Neural cell (in vitro differentiated cells): Measurements from ENCODE around the gene IFI6.

Source experiments
- CTCF ChIP-seq: fragments of 450-650 bp; IDR thresholded peaks from 2 replicates; pipeline ENCODE4 v1.5.1; 2014; ENCODE audit warnings: antibody characterized with exemption, mild to moderate bottlenecking, moderate library complexity; ENCODE audit not compliant: poor library complexity, severe bottlenecking
- EP300 ChIP-seq: fragments of 450-650 bp; conservative IDR thresholded peaks from 2 replicates; pipeline ENCODE4 v1.6.1; 2014; ENCODE audit warnings: antibody characterized with exemption, mild to moderate bottlenecking, moderate library complexity; ENCODE audit not compliant: poor library complexity, severe bottlenecking
- EZH2 ChIP-seq: fragments of 200-600, 300-800 bp; shearing (Covaris generic), sonication (generic); IDR thresholded peaks from 2 replicates; pipeline ENCODE4 v1.6.1; 2014; ENCODE audit warnings: antibody characterized with exemption, low read length, borderline replicate concordance, mild to moderate bottlenecking; ENCODE audit not compliant: insufficient read depth, poor library complexity, severe bottlenecking
- MXI1 ChIP-seq: fragments of 450-650 bp; conservative IDR thresholded peaks from 2 replicates; pipeline ENCODE4 v1.6.1; 2014; ENCODE audit warnings: antibody characterized with exemption, mild to moderate bottlenecking; ENCODE audit not compliant: poor library complexity, severe bottlenecking
- POLR2AphosphoS5 ChIP-seq: IDR thresholded peaks from 2 replicates; pipeline ENCODE4 v1.6.1; 2012
- RAD21 ChIP-seq: fragments of 450-650 bp; conservative IDR thresholded peaks from 2 replicates; pipeline ENCODE4 v1.6.1; 2014; ENCODE audit warnings: antibody characterized with exemption, mild to moderate bottlenecking, moderate library complexity
- REST ChIP-seq: IDR thresholded peaks from 2 replicates; pipeline ENCODE4 v1.6.1; 2012; ENCODE audit warnings: borderline replicate concordance
- SMC3 ChIP-seq: fragments of 450-650 bp; conservative IDR thresholded peaks from 2 replicates; pipeline ENCODE4 v1.6.1; 2014; ENCODE audit warnings: antibody characterized with exemption, mild to moderate bottlenecking, moderate library complexity; ENCODE audit not compliant: poor library complexity
- TAF1 ChIP-seq: IDR thresholded peaks from 2 replicates; pipeline ENCODE4 v1.6.1; 2012; ENCODE audit warnings: low read depth

GRCh38 chr1:27626031-27626935, 45.7 kb downstream of the IFI6 start:
- TF ChIP-seq CTCF = no peak
- no peak for TF ChIP-seq SMC3
- TF ChIP-seq POLR2AphosphoS5 = no peak
- no peak for TF ChIP-seq EP300
- TF ChIP-seq EZH2 = no peak
- no peak for TF ChIP-seq RAD21
- no peak for TF ChIP-seq TAF1
- TF ChIP-seq MXI1 = no peak
- no peak for TF ChIP-seq REST
